SJCRH30 (cell line): Measurements from ENCODE around the gene TMEM179. TPM values are rescaled to one million over a fixed set of nuclear protein-coding genes. Genes with fewer than 3 reads are reported as not detected.
"Not testable (repeated sequence)": the region's sequence is repeated elsewhere in the genome, so short reads cannot be mapped to it uniquely, and the experiment has no call there.

Experiments
- DNase-seq, 2 experiments: peaks; one replicate each; pipeline ENCODE4 v3.0.0-alpha.2; 2015 to 2020
- H3K27ac ChIP-seq: fragments of 250-450 bp; sonication (Bioruptor Pico); 2 replicates; pipeline ENCODE4 v1.5.1; 2020; ENCODE audit warnings: mild to moderate bottlenecking, moderate library complexity
- H3K27me3 ChIP-seq: fragments of 250-450 bp; sonication (Bioruptor Pico); 2 replicates; pipeline ENCODE4 v1.5.1; 2020; ENCODE audit warnings: mild to moderate bottlenecking, moderate library complexity
- H3K36me3 ChIP-seq: fragments of 250-450 bp; sonication (Bioruptor Pico); 2 replicates; pipeline ENCODE4 v1.5.1; 2020; ENCODE audit warnings: mild to moderate bottlenecking, moderate library complexity
- H3K4me1 ChIP-seq: fragments of 250-450 bp; sonication (Bioruptor Pico); 2 replicates; pipeline ENCODE4 v1.5.1; 2020; ENCODE audit warnings: mild to moderate bottlenecking, moderate library complexity
- H3K4me3 ChIP-seq: fragments of 250-450 bp; sonication (Bioruptor Pico); 2 replicates; pipeline ENCODE4 v1.5.1; 2020; ENCODE audit warnings: mild to moderate bottlenecking, moderate library complexity
- H3K9me3 ChIP-seq: fragments of 250-450 bp; sonication (Bioruptor Pico); replicated peaks from 2 replicates; pipeline ENCODE4 v1.5.1; 2020; ENCODE audit warnings: mild to moderate bottlenecking, moderate library complexity
- total RNA-seq: library from RNA; depleted of rRNA; stranded (reverse); fragments of >200 nt; shearing (Covaris generic); gene quantifications from 2 replicates; pipeline ENCODE4 v1.2.3, GENCODE V29; 2014

The TMEM179 gene
- total RNA-seq, 1 experiment from 2014 or later = not detected

GRCh38 chr14:104590240-104590965 lies 14.2 kb downstream of the TMEM179 start:
- no peaks in the 10 kb centered on the region for H3K9me3 ChIP-seq
- no peaks in the 10 kb centered on the region for H3K36me3 ChIP-seq
- H3K4me1 ChIP-seq = no peaks in the 10 kb centered on the region
- H3K27ac ChIP-seq = no peak overlapping the region
- no peak for DNase-seq
- peaks cover 55% of the 10 kb centered on the region for H3K27me3 ChIP-seq
- no peak overlapping the region for H3K4me3 ChIP-seq

- no peak overlapping the region for H3K27ac ChIP-seq
- peaks cover 57% of the 10 kb centered on the region for H3K27me3 ChIP-seq
- no peak for DNase-seq
- no peaks in the 10 kb centered on the region for H3K9me3 ChIP-seq
- H3K4me3 ChIP-seq = no peak overlapping the region
- H3K36me3 ChIP-seq = no peaks in the 10 kb centered on the region
- no peaks in the 10 kb centered on the region for H3K4me1 ChIP-seq
Measured at GRCh38 chr14:104589338-104590195, 15.0 kb downstream of the TMEM179 start.

- H3K27me3 ChIP-seq = peaks cover 48% of the 10 kb centered on the region
- H3K4me3 ChIP-seq = no peak overlapping the region
- H3K27ac ChIP-seq = no peak overlapping the region
- no peaks in the 10 kb centered on the region for H3K36me3 ChIP-seq
- no peaks in the 10 kb centered on the region for H3K4me1 ChIP-seq
- no peaks in the 10 kb centered on the region for H3K9me3 ChIP-seq
- no peak for DNase-seq
Measured at GRCh38 chr14:104588066-104588857, 16.3 kb downstream of the TMEM179 start.

GRCh38 chr14:104587641-104588040 lies 16.9 kb downstream of the TMEM179 start:
- H3K27ac ChIP-seq = no peak overlapping the region
- H3K36me3 ChIP-seq = no peaks in the 10 kb centered on the region
- no peaks in the 10 kb centered on the region for H3K4me1 ChIP-seq
- peaks cover 53% of the 10 kb centered on the region for H3K27me3 ChIP-seq
- DNase-seq = no peak
- H3K9me3 ChIP-seq = no peaks in the 10 kb centered on the region
- H3K4me3 ChIP-seq = no peak overlapping the region

GRCh38 chr14:104586832-104587620 lies 17.5 kb downstream of the TMEM179 start:
- no peak for DNase-seq
- Histone ChIP-seq H3K27ac (no peak overlapping the region), H3K27me3 (peaks cover 59% of the 10 kb centered on the region), H3K9me3 (no peaks in the 10 kb centered on the region), H3K36me3 (no peaks in the 10 kb centered on the region), H3K4me3 (no peak overlapping the region), H3K4me1 (no peaks in the 10 kb centered on the region)

GRCh38 chr14:104585966-104586697 lies 18.4 kb downstream of the TMEM179 start:
- DNase-seq = no peak
- Histone ChIP-seq H3K27ac (no peak overlapping the region), H3K4me1 (no peaks in the 10 kb centered on the region)

GRCh38 chr14:104584557-104584956 lies 20.0 kb downstream of the TMEM179 start:
- DNase-seq = no peak
- no peak overlapping the region for H3K4me3 ChIP-seq
- H3K27me3 ChIP-seq = peaks cover 71% of the 10 kb centered on the region
- no peaks in the 10 kb centered on the region for H3K36me3 ChIP-seq
- no peaks in the 10 kb centered on the region for H3K9me3 ChIP-seq
- no peaks in the 10 kb centered on the region for H3K4me1 ChIP-seq
- no peak overlapping the region for H3K27ac ChIP-seq

More at GRCh38 chr14:104585966-104586697, 18.4 kb downstream of the TMEM179 start:
- Histone ChIP-seq H3K36me3 (no peaks in the 10 kb centered on the region), H3K9me3 (no peaks in the 10 kb centered on the region), H3K4me3 (no peak overlapping the region), H3K27me3 (peaks cover 66% of the 10 kb centered on the region)

- Histone ChIP-seq H3K27ac (no peak overlapping the region), H3K4me3 (no peak overlapping the region), H3K27me3 (peaks cover 71% of the 10 kb centered on the region), H3K36me3 (no peaks in the 10 kb centered on the region), H3K9me3 (no peaks in the 10 kb centered on the region), H3K4me1 (no peaks in the 10 kb centered on the region)
- no peak for DNase-seq
Measured at GRCh38 chr14:104583424-104584306, 20.9 kb downstream of the TMEM179 start.

- H3K4me1 ChIP-seq = no peaks in the 10 kb centered on the region
- H3K27me3 ChIP-seq = peaks cover 75% of the 10 kb centered on the region
Measured at GRCh38 chr14:104582662-104583061, 21.9 kb downstream of the TMEM179 start.

GRCh38 chr14:104582005-104582404 lies 22.6 kb downstream of the TMEM179 start:
- no peaks in the 10 kb centered on the region for H3K9me3 ChIP-seq
- H3K4me1 ChIP-seq = no peaks in the 10 kb centered on the region
- no peak for DNase-seq
- H3K27ac ChIP-seq = no peak overlapping the region
- no peaks in the 10 kb centered on the region for H3K36me3 ChIP-seq
- peaks cover 68% of the 10 kb centered on the region for H3K27me3 ChIP-seq
- H3K4me3 ChIP-seq = no peak overlapping the region

More at GRCh38 chr14:104582662-104583061, 21.9 kb downstream of the TMEM179 start:
- DNase-seq = no peak
- Histone ChIP-seq H3K27ac (no peak overlapping the region), H3K4me3 (no peak overlapping the region), H3K9me3 (no peaks in the 10 kb centered on the region), H3K36me3 (no peaks in the 10 kb centered on the region)

- no peak overlapping the region for H3K27ac ChIP-seq
- no peaks in the 10 kb centered on the region for H3K9me3 ChIP-seq
- H3K36me3 ChIP-seq = no peaks in the 10 kb centered on the region
- H3K4me3 ChIP-seq = no peak overlapping the region
- H3K27me3 ChIP-seq = peaks cover 69% of the 10 kb centered on the region
- no peaks in the 10 kb centered on the region for H3K4me1 ChIP-seq
- DNase-seq = no peak
Measured at GRCh38 chr14:104581521-104581920, 23.1 kb downstream of the TMEM179 start.

GRCh38 chr14:104580961-104581360 lies 23.6 kb downstream of the TMEM179 start:
- no peaks in the 10 kb centered on the region for H3K9me3 ChIP-seq
- peak; percentile 28 to 41 for DNase-seq
- H3K27me3 ChIP-seq = peaks cover 68% of the 10 kb centered on the region
- no peaks in the 10 kb centered on the region for H3K4me1 ChIP-seq
- H3K4me3 ChIP-seq = no peak overlapping the region
- H3K36me3 ChIP-seq = no peaks in the 10 kb centered on the region
- H3K27ac ChIP-seq = no peak overlapping the region

- H3K27me3 ChIP-seq = peaks cover 69% of the 10 kb centered on the region
- not testable (repeated sequence) for H3K9me3 ChIP-seq, H3K27ac ChIP-seq, H3K36me3 ChIP-seq, H3K4me1 ChIP-seq, DNase-seq, H3K4me3 ChIP-seq
Measured at GRCh38 chr14:104579939-104580338, 24.6 kb downstream of the TMEM179 start.
